Purkinje cell (primary cell): ENCODE results near the gene RIMBP2. TPM values are rescaled to one million over a fixed set of nuclear protein-coding genes. Genes with fewer than 3 reads are reported as not detected.

Experiments
- polyA plus RNA-seq: library from polyadenylated mRNA; unstranded; fragments of >200 nt; fragmentation: Nextera tagmentation; gene quantifications from 2 replicates; pipeline ENCODE4 v1.2.1, GENCODE V29; 2014

Gene RIMBP2, protein sequence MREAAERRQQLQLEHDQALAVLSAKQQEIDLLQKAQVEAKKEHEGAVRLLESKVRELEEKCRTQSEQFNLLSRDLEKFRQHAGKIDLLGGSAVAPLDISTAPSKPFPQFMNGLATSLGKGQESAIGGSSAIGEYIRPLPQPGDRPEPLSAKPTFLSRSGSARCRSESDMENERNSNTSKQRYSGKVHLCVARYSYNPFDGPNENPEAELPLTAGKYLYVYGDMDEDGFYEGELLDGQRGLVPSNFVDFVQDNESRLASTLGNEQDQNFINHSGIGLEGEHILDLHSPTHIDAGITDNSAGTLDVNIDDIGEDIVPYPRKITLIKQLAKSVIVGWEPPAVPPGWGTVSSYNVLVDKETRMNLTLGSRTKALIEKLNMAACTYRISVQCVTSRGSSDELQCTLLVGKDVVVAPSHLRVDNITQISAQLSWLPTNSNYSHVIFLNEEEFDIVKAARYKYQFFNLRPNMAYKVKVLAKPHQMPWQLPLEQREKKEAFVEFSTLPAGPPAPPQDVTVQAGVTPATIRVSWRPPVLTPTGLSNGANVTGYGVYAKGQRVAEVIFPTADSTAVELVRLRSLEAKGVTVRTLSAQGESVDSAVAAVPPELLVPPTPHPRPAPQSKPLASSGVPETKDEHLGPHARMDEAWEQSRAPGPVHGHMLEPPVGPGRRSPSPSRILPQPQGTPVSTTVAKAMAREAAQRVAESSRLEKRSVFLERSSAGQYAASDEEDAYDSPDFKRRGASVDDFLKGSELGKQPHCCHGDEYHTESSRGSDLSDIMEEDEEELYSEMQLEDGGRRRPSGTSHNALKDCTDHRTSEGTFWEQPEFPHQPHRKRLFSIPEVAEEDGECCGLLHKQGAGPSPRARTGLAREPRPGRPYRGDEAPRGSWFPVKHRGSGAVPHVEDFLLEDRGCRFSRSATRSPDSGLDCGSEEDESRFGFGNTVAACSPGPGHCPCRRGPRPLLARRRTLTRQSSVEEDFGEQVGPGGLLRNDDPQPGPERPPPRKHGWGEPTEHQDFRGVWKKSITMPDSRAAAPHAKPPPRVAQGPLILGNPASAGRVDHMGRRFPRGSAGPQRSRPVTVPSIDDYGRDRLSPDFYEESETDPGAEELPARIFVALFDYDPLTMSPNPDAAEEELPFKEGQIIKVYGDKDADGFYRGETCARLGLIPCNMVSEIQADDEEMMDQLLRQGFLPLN (N-terminal part only)
- 6.8 and 7.0 TPM in 2 replicates for polyA plus RNA-seq

GRCh38 chr12:130715998-130716968 is at the start of gene RIMBP2:
TSS of gene RIMBP2 (minus strand) at chr12:130716299. CDS start at chr12:130479013, 237,286 bp downstream.

Other genes with a start within 250 kb of the RIMBP2 start
- 0.83 and 3.3 TPM in 2 replicates for gene STX2, start 123.0 kb upstream of the RIMBP2 start, polyA plus RNA-seq
- gene RAN, start 155.8 kb upstream of the RIMBP2 start, polyA plus RNA-seq, result 999 and 1,077 TPM in 2 replicates
- gene ADGRD1, start 237.6 kb upstream of the RIMBP2 start, polyA plus RNA-seq, result 12.0 and 15.4 TPM in 2 replicates